Vagina (tissue), 2 donors: ENCODE data around the gene LBHD1. TPM values are rescaled to one million over a fixed set of nuclear protein-coding genes. Genes with fewer than 3 reads are reported as not detected.
A peak's percentile ranks its signal among the peaks of the same experiment; 100 is the strongest.

Experiments used
- DNase-seq, 2 donors: peaks; one replicate each; pipeline ENCODE4 v3.0.0-alpha.2; 2017; ENCODE audit errors: extremely low spot score in 2 of 2
- H3K27ac ChIP-seq: fragments of 200-600 bp; sonication (generic); one replicate; pipeline ENCODE4 v1.5.1; 2019
- H3K27me3 ChIP-seq: fragments of 200-600 bp; sonication (generic); one replicate; pipeline ENCODE4 v1.5.1; 2019
- H3K36me3 ChIP-seq, 2 donors: fragments of 200-600 bp; sonication (generic); one replicate each; pipeline ENCODE4 v1.5.1; 2017 to 2019
- H3K4me1 ChIP-seq: fragments of 200-600 bp; sonication (generic); one replicate; pipeline ENCODE4 v1.5.1; 2019
- H3K4me3 ChIP-seq, 2 donors: fragments of 200-600 bp; sonication (generic); 1 replicate in 1 of 2; 2 replicates in 1 of 2; pipeline ENCODE4 v1.5.1; 2016 to 2019
- H3K9me3 ChIP-seq: fragments of 200-600 bp; sonication (generic); one replicate; pipeline ENCODE4 v1.5.1; 2019
- POLR2A ChIP-seq, 2 donors: fragments of 450-650 bp; IDR thresholded peaks; one replicate each; pipeline ENCODE4 v1.6.1; 2017; ENCODE audit warnings: antibody characterized with exemption in 2 of 2, mild to moderate bottlenecking in 2 of 2, moderate library complexity in 2 of 2
- POLR2AphosphoS5 ChIP-seq, 2 donors: sonication (generic); formaldehyde crosslinking; IDR thresholded peaks; one replicate each; pipeline ENCODE4 v1.9.0; 2017; ENCODE audit warnings: antibody characterized with exemption in 2 of 2, mild to moderate bottlenecking in 2 of 2, low read depth in 1 of 2; ENCODE audit not compliant: insufficient read depth in 1 of 2
- intact Hi-C: fragments of 100-400 bp; cut with DNase I; formaldehyde crosslinking; loops from one replicate; pipeline ENCODE4 v1.15.1; 2023
- total RNA-seq: library from RNA; depleted of rRNA; stranded (reverse); fragments of >200 nt; gene quantifications from one replicate; pipeline ENCODE4 v1.2.3, GENCODE V29; 2016
- TF ChIP-seq, protein P1 (sequence below), 3 experiments: fragments of 450-650 bp in 2 of 3; fragments of 200-600 bp in 1 of 3; sonication (generic) in 1 of 3; IDR thresholded peaks; one replicate each; pipeline ENCODE4 v1.5.1; 2017 to 2019; ENCODE audit warnings: antibody characterized with exemption in 3 of 3, mild to moderate bottlenecking in 2 of 3, moderate library complexity in 2 of 3

Gene LBHD1
- total RNA-seq, 1 donor from 2014 or later, result 6.9 TPM

DNA sequence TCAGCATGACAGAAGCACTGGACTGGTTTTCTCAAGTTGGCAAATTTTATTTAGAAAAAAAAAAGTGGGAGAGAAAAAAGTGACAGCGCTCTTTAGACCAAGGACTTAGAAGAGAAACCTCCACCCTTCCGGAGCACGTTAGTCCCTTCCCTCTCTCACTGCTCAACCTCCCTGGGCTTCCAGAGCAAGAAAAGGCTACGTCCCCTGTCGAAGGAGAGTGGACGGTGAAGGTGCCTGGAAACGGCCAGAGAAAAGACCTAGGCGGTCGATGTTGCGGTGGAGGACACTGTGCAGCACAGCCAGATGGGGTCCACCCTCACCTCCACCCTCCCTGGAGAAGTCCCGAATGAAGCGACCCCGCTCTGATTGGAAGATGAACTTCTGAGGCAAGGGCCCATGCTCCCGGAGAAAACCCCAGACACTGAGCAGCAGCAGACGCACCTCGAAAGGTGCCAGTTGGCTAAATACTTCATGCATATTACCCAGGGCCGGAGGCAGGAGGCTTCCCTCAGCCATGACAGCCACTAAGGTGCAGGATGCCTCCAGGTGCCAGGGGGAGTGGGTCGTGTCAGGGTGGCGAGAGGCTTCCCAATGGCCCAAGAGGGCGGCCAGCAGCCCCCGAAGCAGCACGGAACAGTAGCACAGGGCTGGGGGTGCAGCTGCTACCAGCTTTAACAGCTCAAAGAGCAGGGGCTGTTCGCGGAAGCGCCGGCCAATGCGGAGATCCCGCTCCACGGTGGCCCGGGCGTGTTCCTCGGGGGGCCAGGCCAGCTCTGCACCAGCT is 25.1 kb downstream of the LBHD1 start:
- peak overlapping the region in 1 of 2 donors; percentile 100 for H3K4me3 ChIP-seq
- H3K9me3 ChIP-seq, result no peaks in the 10 kb centered on the region
- peaks cover 0 to 34% of the 10 kb centered on the region in 2 donors for H3K36me3 ChIP-seq
- intact Hi-C loops, result no loop called here
- no peak for TF ChIP-seq POLR2AphosphoS5 (IDR thresholded peaks at IDR 0.05; ENCODE audit: insufficient read depth in 1 of 2, low read depth in 1 of 2)
- TF ChIP-seq, protein P1, sequence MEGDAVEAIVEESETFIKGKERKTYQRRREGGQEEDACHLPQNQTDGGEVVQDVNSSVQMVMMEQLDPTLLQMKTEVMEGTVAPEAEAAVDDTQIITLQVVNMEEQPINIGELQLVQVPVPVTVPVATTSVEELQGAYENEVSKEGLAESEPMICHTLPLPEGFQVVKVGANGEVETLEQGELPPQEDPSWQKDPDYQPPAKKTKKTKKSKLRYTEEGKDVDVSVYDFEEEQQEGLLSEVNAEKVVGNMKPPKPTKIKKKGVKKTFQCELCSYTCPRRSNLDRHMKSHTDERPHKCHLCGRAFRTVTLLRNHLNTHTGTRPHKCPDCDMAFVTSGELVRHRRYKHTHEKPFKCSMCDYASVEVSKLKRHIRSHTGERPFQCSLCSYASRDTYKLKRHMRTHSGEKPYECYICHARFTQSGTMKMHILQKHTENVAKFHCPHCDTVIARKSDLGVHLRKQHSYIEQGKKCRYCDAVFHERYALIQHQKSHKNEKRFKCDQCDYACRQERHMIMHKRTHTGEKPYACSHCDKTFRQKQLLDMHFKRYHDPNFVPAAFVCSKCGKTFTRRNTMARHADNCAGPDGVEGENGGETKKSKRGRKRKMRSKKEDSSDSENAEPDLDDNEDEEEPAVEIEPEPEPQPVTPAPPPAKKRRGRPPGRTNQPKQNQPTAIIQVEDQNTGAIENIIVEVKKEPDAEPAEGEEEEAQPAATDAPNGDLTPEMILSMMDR (IDR thresholded peaks at IDR 0.05), result no peak
- no peak for TF ChIP-seq POLR2A (IDR thresholded peaks at IDR 0.05)
- no peaks in the 10 kb centered on the region for H3K27me3 ChIP-seq
- peak overlapping the region; percentile 92 for H3K27ac ChIP-seq
- no peak for DNase-seq
- peaks cover 35% of the 10 kb centered on the region for H3K4me1 ChIP-seq

DNA sequence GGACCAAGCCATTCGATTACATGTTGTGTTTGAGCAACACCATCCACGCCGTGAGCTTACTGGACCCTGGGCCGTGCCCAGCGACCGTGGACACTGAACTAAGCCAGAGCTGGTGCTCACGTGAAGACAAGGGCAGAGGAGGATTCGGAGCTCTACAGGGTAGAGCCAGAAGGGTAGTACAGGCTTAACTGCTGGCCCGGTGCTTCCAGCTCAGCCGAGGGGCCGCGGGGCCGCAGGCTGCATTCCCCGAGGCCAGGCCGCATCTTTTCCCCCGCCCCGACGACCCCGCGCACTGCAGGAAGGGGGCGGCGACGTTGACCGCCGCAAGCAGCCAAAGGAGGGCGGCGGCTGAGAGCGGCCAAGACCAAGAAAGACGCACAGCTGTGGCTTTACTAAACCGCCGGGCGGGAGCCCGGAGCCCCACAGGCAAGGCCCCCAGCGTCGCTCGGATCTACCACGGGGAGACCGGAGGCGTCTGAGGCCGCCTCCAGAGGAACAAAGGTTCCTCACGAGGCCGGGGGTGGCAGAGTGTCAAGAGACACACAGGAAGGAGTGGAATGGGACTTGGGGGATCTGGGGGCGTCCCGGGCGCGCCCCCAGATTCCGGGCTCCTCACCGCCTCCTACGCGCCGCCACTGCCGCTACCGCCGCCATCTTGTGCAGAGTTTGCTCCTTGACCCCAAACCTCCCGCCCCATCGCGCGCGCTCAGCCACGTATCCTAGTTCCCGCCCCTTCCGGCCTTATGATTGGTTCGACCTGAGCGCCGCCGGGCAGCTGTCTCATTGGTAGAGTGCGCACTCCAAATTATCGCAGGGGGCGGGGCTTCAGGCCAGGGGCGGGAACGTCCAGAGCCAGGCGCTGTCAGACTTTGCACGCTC is 25.9 kb downstream of the LBHD1 start, which contains the start of gene GANAB:
Gene GANAB, minus strand, starts transcription at position 668 of the 879 bp plus-strand sequence. Its CDS starts 14 bp downstream, at position 654.
- TF ChIP-seq, protein P1 (IDR thresholded peaks at IDR 0.05), result no peak
- TF ChIP-seq POLR2AphosphoS5 (IDR thresholded peaks at IDR 0.05; ENCODE audit: insufficient read depth in 1 of 2, low read depth in 1 of 2) (peak; percentile 94), POLR2A (IDR thresholded peaks at IDR 0.05) (peak in 1 of 2 donors; percentile 77)
- Histone ChIP-seq H3K4me1 (peaks cover 35% of the 10 kb centered on the region), H3K4me3 (peak within 1 kb of the TSS; percentile 64 to 100), H3K9me3 (no peaks in the 10 kb centered on the region), H3K27ac (peak within 1 kb of the TSS; percentile 92), H3K36me3 (peaks cover 0 to 34% of the 10 kb centered on the region in 2 donors), H3K27me3 (no peaks in the 10 kb centered on the region)
- intact Hi-C loops, result no loop called here
- peak in 1 of 2 donors; percentile 97 for DNase-seq

DNA sequence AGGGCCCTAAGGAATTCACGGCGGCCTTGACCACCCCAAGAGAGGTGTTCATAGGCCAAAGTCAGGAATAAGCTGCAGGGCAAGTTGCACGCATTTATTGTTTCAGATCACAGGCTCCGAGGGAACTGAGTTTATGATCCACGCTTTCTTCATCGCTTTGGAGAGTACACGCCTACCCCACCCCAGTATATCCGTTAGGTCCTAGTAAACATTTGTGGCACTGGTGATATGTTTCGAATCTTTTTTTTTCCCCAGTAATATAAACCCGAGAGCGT is 26.5 kb downstream of the LBHD1 start:
- H3K9me3 ChIP-seq, result no peaks in the 10 kb centered on the region
- H3K27ac ChIP-seq, result peak overlapping the region; percentile 92
- TF ChIP-seq POLR2A (IDR thresholded peaks at IDR 0.05), result no peak
- TF ChIP-seq, protein P1 (IDR thresholded peaks at IDR 0.05), result no peak
- DNase-seq, result no peak
- intact Hi-C loops, result no loop called here
- H3K4me1 ChIP-seq, result peaks cover 32% of the 10 kb centered on the region
- peak overlapping the region; percentile 64 to 100 for H3K4me3 ChIP-seq
- H3K27me3 ChIP-seq, result no peaks in the 10 kb centered on the region
- peaks cover 0 to 34% of the 10 kb centered on the region in 2 donors for H3K36me3 ChIP-seq

DNA sequence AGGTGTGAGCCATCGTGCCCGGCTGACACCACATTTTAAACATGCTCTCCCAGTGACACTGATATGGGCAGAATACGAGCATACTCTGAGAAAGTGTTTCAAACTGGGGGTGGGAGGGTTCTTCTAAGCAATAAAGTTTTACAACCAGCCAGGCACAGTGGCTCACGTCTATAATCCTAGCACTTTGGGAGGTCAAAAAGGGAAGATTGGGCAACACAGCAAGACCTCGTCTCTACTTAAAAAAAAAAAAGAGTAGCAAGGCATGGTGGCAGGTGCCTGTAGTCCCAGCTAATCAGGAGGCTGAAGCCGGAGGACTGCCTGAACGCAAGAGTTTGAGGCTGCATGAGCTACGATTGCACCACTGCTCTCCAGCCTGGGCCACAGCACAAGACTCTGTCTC is 27.8 kb downstream of the LBHD1 start:
- no peak overlapping the region for H3K27ac ChIP-seq
- H3K36me3 ChIP-seq, result peaks cover 0 to 33% of the 10 kb centered on the region in 2 donors

More for the DNA sequence above, 27.8 kb downstream of the LBHD1 start:
- Histone ChIP-seq H3K4me3 (no peak overlapping the region), H3K9me3 (no peaks in the 10 kb centered on the region), H3K4me1 (peaks cover 32% of the 10 kb centered on the region), H3K27me3 (no peaks in the 10 kb centered on the region)
- no peak for TF ChIP-seq POLR2A (IDR thresholded peaks at IDR 0.05)
- TF ChIP-seq POLR2AphosphoS5 (IDR thresholded peaks at IDR 0.05; ENCODE audit: insufficient read depth in 1 of 2, low read depth in 1 of 2), result no peak
- TF ChIP-seq, protein P1 (IDR thresholded peaks at IDR 0.05), result no peak
- intact Hi-C loops, result no loop called here
- DNase-seq, result no peak
